HG02938 (cell line): ENCODE measurements around the gene XYLB.
"Not testable (repeated sequence)": the region's sequence is repeated elsewhere in the genome, so short reads cannot be mapped to it uniquely, and the experiment has no call there.

ENCODE experiments used
- ATAC-seq: cut with Tn5 transposase; IDR thresholded peaks from one replicate; pipeline ENCODE4 v1.9.1; 2021; ENCODE audit warnings: mild to moderate bottlenecking, moderate library complexity; ENCODE audit not compliant: unreplicated experiment

The XYLB gene

DNA sequence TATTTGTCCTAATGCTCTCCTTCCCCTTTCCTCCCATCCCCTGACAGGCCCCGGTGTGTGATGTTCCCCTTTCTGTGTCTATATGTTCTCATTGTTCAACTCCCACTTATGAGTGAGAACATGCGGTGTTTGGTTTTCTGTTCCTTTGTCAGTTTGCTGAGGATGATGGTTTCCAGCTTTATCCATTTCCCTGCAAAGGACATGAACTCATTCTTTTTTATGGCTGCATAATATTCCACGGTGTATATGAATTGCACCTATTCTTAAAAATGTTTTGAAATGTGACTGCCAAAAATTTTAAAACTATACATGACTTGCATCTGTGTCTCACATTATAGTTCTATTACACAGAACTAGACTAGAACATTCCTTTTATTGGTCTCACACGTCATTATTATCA lies 25.9 kb upstream of the XYLB start:
- ATAC-seq = not testable (repeated sequence)

DNA sequence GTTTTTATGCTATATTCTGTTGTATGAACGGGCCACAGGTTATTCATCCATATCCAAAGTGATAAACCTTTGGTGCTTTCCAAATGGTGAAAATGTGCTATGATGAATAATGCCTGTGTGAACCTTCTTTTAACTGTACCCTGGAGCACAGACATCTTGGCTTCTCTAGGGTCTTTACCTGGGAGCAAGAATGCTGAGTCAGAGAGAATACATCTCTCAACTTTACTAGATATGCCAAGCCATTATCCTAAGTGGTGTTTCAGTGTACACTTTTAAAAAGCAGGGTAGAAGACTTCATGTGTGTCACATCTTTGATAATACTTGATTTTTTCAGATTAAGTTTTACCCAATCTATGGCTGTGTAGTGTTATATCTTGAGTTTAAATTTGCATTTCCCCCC lies 23.5 kb upstream of the XYLB start:
- no peak for ATAC-seq

DNA sequence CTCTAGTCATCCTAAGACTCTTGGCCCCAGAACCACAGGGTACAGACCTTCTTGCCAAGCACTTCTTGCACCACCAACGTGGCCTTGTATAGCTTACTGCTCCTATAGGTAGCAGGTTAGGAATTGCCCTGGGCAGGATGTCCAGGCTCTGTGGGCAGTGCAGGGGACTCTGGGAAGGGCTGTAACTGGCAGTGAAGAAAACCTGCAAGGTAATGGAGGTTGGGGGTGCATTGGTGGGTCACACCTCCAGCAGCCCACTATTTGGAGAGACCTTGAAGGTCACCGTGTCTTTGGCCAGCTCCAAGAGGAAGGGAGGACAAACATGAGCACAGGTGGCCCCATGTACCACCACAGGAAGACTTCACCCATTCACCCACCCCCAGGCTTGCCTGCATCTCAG lies 21.3 kb upstream of the XYLB start:
- no peak for ATAC-seq

DNA sequence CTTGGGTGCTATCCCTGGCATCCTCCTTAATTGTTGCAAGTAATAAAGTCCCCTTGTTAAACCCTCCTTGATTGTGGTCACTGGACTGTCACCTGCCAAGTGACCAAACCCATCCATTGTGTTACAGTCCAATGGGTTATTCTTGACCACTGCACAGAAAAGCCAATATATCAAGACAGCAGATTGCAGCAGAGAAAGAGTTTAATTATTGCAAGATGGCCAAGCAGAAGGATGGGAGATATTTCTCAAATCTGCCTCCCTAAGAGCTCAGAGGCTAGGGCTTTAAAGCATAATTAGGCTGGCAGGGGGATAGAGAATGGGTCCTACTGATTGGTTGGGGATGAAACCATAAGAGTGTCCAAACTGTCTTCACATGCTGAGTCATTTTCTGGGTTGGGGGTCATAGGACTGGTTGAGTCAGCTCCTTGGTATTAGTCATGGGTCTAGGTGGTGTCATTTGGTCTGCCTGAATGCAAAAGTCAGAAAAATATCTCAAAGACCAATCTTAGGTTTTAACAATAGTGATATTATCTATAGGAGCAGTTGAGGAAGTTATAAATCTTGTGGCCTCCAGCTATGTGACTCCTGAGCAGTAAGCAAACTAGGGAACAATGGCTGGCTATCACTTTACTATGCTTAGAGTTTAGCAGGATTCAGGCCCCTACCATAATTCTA lies 19.1 kb upstream of the XYLB start:
- no peak for ATAC-seq

DNA sequence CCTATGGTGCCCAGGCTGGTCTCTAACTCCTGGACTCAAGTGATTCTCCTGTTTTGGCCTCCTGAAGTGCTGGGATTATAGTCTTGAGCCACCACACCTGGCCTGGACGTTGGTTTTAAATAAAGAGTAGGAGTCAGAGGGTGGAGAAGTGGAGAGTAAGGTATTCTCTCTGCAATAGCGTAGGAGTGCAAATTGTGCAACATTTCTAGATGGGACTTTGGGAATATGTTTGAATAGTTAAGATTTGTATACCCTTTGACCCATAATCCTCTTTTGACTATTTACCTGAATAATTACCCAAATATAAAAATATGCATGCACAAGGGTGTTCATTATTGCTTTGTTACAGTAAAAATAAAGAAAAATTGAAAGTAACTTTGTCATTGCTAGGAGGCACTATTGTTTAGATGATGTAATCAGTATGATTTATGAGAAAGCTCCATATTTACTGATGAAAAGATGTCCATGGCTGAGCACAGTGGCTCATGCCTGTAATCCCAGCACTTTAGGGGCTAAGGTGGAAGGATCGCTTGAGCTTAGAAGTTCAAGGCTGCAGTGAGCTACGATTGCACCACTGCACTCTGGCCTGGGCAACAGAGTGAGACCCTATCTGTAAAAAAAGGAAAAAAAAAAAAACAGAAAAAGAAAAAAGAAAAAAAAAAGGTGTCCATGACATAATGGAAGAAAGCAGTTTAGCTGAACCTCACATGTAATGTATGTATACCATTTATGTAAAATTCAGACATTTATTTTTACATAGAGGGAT lies 15.1 kb upstream of the XYLB start:
- no peak for ATAC-seq

DNA sequence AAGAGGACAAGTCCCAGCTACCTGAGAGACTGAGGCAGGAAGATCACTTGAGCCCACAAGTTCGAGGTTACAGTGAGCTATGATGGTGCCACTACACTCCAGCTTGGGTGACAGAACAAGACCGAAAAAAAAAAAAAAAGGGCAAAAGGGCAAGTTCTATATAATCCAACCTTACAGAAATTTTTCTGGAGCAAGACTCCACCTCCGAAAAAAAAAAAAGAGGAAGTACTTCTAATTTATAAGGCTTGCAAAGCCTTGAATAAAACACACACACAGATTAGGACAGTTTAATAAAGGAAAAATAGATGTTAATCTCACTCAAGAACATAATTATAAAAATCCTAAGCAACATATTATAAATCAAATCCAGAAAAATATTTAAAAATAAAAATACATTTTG lies 14.4 kb upstream of the XYLB start:
- no peak for ATAC-seq

DNA sequence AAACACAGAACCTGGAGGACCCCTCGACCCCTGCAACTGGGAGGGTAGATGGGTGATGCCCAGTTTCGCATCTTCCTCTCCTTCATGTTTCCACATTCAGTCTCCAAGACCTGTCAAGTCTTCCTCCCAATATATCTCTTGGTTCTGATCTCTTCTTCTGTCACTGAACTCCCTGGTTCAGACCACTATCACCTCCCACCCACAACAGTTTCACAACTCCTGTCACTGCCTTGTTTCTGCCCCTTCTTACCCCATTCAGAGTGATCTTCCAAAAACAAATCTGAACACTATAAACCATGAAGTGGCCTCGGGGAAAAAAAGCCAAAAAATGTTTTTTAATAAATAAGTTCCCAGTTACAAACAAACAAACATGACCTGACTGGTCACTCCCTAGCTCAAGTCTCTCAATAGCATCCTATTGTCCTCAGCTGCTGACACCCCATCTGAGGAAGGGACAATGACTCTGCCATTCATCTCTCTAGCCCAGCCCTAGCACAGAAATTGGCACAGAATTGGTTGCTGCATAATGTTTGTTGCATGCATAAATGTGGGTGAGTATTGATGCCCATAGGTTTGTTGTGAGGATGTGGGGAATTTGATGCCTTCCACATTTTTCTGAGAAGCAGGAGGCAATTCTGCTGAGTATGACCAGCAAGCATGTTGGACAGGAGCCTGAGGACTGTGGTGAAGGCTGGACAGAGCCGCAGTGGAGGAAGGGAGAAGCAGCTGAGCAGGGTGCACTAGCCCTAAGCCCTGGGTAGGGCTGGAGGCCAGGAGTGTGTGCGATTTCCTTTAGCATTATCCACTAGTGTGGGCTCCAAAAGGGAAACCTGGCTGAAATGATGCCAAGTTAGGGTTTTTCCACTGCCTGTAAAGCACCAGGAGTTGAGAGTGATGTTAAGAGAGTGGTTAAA lies 12.2 kb upstream of the XYLB start:
- no peak for ATAC-seq

DNA sequence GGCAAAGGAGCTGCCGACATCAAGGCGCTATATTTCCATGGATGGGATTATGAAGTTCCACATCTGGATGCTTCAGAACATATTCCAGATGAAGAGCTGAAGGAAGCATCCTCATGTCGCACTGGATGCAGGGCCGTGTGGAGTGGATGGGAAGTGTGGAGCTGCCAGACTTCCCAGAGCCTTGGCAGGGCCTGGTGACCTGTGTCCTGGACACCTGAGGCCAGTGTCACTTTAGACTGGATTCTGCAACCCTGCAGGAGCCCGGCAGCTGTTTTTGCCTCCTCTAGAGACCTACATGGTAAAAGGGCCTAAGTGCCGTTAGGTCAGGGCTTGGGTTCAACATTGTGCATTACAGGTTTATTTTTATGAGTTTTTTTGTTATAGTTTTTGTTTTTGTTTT lies 11.3 kb upstream of the XYLB start:
- ATAC-seq = no peak

DNA sequence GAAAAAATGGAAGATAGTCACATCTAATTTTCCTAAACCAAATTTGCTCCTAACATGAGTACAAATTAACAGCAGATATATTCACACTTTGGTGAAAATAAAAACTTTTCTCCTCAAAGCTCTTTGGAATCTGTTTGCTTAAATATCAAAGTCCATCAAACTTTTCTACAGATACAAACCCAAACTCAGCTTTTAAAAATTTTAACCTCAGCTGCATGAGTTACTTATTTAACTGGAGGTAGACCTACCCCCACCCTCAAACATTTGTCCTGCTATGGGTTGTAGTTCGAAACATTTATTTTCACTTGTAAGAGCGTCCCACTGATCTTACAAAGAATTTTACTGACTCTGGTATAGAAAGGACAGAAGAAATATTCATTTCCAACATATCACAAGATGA lies 8.9 kb upstream of the XYLB start:
- no peak for ATAC-seq

DNA sequence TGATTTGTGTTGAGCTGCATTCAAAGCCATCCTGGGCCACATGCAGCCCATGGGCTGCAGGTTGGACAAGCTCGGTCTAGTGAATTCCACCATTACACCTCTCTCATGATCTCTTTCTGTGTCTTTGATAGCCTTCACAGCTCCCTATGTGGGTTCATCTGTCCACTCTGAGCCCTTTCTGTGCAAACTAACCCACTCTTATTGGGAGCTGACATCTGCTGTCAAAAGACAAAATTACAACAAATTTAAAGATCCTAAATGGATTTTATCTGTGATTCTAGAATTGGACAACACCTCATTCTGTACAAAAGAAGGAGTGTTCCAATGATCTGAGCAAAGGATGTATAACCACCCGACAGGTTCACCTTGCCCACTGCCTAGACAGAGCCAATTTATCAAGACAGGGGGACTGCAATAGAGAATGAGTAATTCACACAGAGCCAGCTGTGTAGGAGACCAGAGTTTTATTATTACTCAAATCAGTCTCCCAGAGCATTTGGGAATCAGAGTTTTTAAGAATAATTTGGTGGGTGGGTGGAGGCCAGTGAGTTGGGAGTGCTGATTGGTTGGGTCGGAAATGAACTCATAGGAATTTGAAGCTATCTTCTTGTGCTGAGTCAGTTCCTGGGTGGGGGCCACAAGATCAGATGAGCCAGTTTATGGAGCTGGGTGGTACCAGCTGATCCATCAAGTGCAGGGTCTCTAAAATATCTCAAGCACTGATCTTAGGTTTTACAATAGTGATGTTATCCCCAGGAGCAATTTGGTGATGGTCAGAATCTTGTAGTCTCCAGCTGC lies 2.6 kb upstream of the XYLB start:
- ATAC-seq = no peak

DNA sequence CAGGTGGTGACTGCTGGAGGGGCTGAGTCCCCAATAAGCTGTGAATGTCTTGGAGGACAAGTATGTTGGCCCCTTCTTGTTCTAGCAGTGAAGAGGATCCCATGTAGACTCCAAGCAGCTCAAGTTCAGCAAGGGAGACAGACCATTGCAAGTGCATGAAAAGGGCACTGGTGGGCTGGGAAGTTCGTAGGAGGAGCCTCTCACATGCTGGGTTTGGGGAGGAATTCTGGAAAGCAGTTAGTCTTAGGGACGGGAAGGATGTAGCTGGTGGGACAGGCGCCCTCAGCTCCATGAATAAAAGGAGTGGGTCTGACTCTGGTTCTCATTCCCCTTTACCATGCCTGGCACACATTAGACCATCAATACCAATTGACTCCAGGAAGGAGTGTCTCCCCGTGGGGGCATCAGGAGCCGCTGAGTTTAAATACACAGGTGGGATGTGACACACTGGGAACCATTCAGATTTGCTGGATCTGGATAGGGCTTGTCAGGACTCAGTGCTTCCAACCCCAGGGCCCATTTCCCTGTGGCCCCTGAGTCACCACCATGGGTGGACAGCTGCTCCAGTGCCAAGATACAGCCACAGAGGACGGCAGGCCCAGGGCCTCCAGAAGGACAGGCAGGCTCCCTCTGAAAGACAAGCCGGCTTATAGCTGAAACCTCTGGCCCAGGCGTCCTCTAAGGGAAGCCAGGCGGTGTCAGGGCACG lies 552 bp upstream of the XYLB start:
- peak; percentile 32 for ATAC-seq

DNA sequence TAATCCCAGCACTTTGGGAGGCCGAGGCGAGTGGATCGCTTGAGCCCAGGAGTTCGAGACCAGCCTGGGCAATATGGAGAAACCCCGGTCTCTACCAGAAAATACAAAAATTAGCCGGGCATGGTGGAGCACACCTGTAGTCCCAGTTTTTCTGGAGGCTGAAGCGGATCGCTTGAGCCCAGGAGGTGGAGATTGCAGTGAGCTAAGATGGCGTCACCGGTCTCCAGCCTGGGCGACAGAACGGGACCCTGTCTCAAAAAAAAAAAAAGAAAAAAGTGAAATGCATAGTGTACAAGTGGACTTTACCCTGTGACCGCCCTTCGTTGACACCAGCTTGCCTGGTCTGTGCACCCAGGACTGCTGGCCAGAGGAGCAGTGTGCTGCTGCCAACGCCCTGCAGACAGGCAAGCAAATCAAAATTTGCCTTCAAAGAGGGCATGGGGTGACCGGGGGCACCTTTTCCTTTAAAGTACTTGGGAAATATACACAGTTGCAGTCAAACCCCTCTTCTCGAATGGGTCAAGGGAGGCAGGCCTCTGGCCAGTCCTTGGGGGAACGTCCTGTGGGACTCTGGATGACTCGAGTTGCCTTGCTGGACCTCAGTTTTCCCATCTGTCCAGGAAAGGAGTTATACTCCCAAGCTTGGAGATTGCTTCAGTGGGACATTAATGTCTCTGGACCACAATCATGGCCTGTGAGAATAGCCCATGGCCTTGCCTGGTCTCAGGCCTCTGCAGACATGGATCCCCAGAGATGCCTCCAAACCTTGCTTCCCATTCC lies 1.0 kb downstream of the XYLB start:
- no peak for ATAC-seq

DNA sequence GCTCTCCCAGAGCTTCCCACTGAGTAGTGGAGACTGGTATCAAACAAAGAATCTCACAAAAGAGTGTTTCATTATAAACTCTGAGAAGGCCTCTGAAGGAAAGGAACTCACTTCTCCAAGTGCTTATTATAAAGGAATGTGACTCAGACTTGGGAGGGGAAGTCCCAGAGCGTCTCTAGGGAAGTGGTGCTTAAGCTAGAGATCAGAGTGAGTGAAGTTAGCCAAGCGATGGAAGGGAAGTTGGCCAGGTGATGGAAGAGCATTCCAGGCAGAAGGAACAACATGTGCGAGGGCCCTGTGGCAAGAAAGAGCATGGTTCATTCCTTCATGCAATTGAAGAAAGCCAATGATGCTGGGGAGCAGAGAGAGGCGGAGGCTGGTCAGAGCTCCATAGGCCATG lies 2.3 kb downstream of the XYLB start:
- ATAC-seq = no peak

DNA sequence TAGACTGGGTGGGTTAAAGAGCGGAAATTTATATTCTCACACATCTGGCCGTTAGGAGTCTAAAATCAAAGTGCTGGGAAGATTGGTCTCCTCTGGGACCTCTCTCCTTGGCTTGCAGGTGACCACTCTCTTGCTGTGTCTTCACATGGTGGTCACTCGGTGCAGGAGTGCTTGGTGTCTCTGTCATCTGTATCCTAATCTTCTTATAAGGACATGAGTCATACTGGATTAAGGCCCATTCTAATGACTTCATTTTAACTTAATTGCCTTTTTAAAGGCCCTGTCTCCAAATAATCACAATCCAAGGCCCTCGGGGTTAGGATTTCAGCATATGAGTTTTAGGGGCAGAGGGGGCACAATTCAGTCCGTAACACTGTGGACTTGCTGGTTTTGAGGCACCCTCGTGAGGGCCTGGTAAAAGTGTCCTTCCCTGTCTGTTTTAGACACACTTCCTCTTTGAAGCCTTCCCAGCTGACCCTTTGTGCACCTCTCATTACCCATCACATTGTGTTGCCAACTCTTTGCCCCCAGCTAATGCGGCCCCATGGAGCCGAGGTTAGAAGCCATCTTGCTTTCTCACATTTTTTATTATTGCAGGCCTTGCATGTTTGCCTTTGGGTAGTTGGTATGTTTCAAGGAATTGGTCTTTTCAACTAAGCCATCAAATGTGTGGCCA lies 3.2 kb downstream of the XYLB start:
- no peak for ATAC-seq

DNA sequence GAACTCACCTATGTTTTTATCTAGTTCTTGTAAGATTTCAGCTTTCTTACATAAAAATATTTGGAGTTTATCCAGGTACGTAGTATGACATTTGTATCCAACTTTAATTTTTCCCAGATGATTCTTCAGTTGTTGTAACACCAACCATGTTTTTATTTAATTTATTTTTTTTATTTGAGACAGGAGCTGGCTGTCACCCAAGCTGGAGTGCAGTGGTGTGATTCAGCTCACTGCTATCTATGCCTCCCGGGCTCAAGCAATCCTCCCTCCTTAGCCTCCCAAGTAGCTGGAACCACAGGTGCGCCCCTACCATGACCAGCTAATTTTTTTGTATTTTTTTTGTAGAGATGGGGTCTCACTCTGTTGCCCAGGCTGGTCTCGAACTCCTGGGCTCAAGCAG lies 6.6 kb downstream of the XYLB start:
- no peak for ATAC-seq

DNA sequence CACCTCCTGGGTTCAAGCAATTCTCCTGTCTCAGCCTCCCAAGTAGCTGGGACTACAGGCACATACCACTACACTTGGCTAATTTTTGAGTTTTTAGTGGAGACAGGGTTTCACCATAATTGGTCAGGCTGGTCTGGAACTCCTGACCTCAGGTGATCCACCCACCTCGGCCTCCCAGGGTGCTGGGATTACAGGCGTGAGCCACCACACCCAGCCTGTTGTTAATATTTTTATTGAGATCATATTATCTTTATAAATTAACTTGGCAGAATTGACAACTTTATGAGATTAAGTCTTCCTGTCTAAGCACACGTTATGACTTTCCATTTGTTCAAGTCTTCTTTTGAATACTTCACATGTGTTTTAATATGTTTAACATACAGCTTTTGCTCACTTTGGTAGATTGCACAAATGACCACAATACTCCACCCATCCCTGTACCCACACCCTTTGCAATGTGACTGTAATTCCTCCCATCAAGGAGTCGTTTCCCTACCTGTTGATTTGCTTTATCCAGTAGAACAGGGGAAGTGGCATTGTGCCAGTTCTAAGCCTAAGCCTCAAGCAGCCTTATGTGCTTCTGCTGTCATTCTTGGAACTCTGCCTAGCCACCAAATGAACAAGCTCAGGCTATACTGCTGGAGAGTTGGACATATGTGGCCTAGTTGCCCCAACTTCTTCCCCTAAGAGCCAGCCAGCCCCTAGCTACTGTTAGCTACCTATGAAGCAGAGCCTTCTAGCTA lies 8.2 kb downstream of the XYLB start:
- ATAC-seq = no peak

DNA sequence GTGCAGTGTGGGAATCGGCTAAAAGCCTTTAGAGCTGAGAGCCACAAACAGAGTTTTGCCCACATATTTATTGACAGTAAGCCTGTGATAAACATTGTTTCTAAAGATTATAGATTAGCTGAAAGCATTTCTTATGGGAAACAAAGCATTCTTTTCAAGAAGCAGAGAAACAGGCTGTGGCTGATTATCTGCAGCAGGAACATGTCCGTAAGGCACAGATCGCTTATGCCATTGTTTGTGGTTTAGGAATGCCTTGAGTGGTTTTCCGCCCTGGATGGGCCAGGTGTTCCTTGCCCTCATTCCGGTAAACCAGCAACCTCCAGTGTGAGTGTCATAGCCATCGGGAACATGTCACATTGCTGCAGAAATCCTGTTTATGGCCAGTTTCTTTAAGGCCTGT lies 12.5 kb downstream of the XYLB start:
- no peak for ATAC-seq

DNA sequence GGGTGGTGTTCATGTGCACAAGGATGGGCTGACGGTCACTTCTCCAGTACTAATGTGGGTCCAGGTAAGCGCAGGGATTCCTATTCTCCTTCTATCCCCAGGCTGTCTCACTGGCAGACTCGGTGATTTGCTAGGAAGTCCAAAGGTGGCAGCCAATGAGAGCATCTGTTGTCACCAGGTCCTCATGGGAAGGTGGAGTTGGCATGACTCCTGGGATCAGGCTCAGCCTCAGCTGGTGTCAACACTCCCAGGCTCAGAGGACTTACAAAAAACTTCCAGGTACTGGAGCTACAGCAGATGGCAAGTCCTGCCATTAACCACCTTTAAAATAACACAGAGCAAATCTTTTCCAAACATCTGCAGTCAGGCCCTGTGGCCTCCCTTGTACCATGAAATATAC lies 13.8 kb downstream of the XYLB start:
- ATAC-seq = no peak
